Hematopoietic multipotent progenitor cell treated with erythropoietin and hydrocortisone succinate and interleukin-3 and kit ligand, for 17 days (in vitro differentiated cells): ENCODE results near the gene KAT14.
"Not testable (repeated sequence)": the region's sequence is repeated elsewhere in the genome, so short reads cannot be mapped to it uniquely, and the experiment has no call there.

Experiments
- DNase-seq: peaks from one replicate; pipeline ENCODE4 v3.0.0-alpha.2; 2015; ENCODE audit warnings: low spot score

Gene KAT14

GRCh38 chr20:18218280-18218679 is 80.6 kb downstream of the KAT14 start:
- no peak for DNase-seq

GRCh38 chr20:18223409-18223808 is 85.7 kb downstream of the KAT14 start:
- DNase-seq, result no peak

GRCh38 chr20:18224968-18225568 is 87.4 kb downstream of the KAT14 start:
- no peak for DNase-seq

GRCh38 chr20:18225632-18226031 is 88.0 kb downstream of the KAT14 start:
- no peak for DNase-seq

- not testable (repeated sequence) for DNase-seq
Observed at GRCh38 chr20:18226741-18227140, 89.1 kb downstream of the KAT14 start.

- no peak for DNase-seq
Observed at GRCh38 chr20:18233408-18233943, 95.8 kb downstream of the KAT14 start.
